GM18907 (cell line): Measurements from ENCODE around the gene PLEKHA5.
"Not testable (repeated sequence)": the region's sequence is repeated elsewhere in the genome, so short reads cannot be mapped to it uniquely, and the experiment has no call there.

Experiments
- ATAC-seq: cut with Tn5 transposase; IDR thresholded peaks from one replicate; pipeline ENCODE4 v1.9.1; 2021; ENCODE audit warnings: mild to moderate bottlenecking, moderate library complexity; ENCODE audit not compliant: unreplicated experiment

PLEKHA5 gene

DNA sequence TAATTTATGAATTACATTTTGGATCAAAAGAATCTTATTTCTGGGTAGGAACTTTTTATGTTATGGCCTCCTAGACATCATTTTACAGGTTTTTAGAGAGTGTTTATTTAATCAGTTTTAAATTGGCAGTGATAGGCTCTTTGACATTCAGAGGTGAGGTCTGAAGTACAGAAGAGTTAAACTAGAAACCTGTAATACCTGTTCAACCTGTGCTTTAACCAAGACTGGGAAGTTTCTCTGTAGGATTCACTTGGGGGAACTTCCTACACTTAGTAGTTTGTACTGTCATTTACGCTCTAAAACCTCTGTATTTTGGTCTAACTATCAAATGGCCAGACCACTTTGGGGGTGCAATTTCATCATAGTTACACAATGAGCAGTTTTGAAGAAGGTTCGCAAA is 35.9 kb downstream of the PLEKHA5 start:
- ATAC-seq: no peak

DNA sequence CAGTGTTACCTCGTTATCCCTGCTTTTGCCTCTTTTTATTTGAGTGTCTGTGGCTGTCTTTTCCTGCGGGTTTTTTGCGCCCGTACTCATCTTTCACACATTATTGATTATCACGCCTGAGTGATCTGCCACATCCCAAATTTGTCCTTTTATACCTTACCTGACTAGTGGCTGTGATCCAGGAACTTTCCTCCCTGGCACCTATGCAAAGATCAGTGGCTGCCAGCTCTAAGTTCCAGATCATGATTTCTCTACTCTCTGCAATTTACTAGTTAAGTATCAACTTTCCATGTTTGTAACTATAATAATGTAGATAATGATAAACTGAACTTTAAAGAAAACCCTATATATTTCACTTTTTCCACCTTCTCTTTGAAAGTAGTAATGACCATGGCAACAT is 36.9 kb downstream of the PLEKHA5 start:
- no peak for ATAC-seq

DNA sequence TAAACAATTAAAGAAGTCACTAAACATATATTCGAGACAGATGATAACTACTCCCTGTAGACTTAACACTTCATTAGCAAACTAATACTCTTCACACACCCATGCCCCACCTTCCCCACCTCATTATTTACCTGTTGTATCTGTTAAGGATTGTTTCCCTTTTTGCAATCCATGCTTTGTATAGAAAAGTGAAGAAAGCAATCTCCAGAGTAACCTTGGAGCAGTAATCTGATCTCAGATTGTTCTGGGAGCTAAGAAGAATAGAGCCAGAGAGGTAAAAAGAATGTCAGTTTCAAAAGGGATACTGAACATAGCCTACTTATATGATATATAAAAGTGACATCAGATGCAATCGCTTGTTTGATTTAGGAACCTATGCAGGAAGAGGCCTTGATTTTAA is 37.4 kb downstream of the PLEKHA5 start:
- ATAC-seq: no peak

DNA sequence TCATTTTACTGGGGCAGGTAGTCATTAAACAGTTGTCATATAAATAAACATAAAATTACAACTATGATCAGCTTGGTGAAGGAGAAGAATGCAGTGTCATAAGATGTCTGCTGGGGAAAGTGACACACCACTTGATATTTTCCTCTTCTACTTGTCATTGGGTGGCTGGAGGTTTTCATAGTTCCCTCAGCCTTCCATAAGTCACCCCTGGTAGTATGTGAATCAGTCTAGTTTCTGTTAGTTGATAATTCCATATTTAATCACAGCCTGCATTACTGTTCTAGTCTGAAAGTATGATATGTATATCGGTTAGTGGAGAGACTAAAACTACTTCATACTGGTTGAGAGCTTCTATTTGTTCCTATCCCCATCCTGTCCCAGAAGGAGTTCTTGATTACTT is 38.2 kb downstream of the PLEKHA5 start:
- no peak for ATAC-seq

DNA sequence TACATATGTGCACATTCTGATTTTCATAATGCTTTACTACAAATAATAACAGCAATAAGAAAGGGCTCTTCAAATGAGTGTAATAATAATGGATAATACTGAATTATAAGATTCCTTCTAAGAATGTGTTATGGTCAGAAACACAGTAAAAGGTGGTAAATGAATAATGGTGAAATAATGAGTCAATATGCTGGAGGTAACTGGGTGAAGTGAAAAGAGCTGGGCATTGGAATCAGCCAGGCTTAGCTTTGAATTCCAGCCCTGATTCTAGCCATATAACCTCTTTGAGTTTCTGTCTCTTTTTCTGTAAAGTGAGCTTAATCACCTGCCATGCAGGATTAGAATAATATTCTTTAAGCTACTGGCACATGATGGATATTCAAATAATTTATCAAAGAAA is 39.1 kb downstream of the PLEKHA5 start:
- no peak for ATAC-seq

DNA sequence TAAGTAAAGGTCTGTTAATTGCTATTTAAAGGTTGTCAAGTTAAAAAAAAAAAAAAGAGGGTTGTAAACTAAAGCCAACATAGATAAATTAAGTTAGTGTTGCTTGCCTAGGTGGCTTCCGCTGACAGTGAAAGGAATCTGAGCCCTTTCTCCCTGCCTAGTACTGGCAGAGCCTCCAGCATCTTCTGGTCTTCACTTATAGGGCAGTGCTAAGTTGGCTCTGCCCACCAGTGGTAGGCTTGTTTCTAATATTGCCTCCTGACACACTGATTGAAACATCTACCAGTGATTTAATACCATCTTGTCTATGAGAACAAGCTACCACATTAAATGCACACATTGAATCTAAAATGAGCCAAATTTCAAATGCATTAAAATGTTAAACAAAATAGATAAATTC is 39.7 kb downstream of the PLEKHA5 start:
- ATAC-seq: no peak

DNA sequence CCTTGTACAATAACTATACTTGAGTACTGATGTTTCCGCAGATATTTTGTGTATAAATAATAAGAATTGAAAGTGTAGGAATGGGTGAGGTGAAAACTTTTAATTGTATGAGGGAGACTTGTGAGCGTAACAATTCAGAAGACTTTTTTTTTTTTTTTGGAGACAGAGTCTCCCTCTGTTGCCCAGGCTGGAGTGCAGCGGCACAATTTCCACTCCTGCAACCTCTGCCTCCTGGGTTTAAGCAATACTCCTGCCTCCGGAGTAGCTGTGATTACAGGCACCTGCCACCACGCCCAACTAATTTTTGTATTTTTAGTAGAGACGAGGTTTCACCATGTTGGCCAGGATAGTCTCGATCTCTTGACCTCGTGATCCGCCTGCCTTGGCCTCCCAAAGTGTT is 40.8 kb downstream of the PLEKHA5 start:
- not testable (repeated sequence) for ATAC-seq

DNA sequence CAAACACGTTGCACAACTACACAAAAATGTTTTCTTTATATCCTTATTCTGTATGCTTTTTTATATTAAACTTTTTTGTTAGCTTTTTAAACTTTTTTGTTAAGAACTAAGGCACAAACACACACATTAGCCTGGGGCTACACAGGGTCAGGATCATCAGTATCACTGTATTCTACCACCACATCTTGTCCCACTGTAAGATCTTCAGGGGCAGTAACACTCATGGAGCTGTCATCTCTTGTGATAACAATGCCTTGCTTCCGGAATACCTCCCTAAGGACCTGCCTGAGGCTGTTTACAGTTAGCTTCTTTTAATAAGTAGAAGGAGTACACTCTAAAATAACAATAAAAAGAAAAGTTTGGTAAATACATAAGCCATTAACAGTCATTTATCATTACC is 42.2 kb downstream of the PLEKHA5 start:
- ATAC-seq: no peak

DNA sequence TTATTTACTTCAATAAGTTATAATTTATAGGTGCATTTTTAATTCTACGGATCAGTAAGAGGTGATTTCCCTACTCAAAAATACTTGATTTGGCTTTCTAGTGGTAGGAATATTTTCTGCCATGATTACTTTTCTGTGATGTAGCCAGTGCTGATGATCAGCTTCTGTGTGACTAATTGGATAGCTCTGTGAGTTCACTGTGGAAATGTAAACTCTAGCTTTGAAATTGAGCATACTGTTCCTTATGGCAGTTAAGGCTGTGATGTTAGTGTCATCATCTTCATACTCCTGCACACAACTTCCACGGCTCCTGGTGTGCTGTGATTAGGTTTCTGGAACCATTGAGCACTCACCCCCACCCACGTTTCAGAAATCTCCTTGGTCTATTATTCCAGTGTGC is 48.2 kb downstream of the PLEKHA5 start:
- no peak for ATAC-seq

DNA sequence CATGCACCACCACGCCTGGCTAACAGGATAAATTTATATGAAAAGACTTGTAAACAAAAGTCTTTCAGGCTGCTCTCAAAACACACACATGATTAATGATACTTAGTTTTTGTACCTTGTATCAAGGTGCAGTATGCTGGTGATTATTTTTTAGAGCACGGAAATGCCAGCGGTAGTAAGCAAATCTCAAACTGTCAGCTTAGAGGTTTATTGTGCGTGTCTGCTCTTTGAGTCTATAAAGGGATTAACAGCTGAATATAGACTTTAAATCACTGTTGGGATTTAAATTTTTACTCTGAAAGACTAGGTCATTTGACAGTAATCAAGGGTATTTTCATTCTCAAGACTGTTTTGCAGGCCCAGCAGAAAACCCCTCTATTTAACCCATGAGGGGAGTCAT is 50.5 kb downstream of the PLEKHA5 start:
- ATAC-seq: no peak

DNA sequence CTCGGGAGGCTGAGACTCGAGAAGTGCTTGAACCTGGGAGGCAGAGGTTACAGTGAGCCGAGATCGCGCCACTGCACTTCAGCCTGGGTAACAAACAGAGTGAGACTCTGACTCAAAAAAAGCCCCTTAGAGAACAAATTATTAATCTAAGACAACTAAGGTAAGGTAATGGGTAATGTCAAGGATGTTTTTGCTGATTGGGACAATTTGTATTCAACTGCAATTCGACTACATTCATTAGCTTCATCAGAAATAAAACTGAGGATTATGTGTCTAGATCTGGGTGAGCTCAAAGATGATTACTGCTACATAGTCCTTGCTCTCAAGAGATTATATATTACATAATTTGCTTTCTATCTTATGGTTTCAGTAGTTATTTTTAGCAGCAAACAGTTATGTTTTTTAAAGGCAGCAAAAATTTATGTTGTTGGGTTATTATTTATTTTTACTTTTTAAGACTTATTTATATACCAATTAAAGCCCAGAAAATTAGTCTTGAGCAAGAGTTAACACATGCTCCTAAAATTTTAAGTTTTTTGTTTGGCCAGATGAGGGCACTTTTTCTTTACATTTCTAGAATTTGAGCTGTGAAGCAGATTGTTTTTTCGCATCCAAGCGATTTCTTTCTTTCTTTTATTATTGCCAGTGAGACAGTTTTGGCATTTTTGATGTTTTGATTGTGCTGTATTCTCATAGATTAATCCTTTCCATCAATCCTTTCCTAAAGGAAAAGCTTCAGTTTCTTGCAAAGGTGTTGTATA is 52.3 kb downstream of the PLEKHA5 start:
- no peak for ATAC-seq

DNA sequence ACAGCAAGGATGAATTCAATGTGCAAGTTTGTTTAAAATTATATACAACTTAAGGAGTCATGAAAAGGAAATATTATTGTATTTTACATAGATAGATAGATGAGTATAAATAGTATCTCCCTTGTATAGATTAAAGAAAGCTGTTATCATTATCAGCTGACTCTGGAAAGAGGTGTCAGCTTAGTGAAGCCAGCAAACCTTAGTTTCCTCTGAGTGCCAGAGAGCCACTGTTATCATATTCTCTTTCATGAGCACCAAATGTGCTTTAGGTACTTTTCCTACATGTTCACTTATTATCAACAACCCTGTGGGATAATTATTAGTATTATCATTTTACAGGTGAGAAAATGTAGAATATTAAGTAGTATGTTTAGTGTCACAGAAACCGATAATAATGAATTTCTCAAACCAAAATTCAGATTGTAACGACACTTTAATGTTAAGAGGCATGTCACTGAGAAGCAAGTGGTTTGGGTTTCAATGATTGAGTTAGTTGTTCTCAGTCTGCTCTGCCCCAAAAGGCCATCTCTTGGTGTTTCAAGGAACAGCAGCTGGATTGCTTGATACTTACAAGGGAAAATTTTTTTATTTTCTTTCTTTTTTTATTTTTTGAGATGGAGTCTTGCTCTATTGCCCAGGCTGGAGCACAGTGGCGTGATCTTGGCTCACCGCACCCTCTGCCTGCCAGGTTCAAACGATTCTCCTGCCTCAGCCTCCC is 53.7 kb downstream of the PLEKHA5 start:
- ATAC-seq: no peak

DNA sequence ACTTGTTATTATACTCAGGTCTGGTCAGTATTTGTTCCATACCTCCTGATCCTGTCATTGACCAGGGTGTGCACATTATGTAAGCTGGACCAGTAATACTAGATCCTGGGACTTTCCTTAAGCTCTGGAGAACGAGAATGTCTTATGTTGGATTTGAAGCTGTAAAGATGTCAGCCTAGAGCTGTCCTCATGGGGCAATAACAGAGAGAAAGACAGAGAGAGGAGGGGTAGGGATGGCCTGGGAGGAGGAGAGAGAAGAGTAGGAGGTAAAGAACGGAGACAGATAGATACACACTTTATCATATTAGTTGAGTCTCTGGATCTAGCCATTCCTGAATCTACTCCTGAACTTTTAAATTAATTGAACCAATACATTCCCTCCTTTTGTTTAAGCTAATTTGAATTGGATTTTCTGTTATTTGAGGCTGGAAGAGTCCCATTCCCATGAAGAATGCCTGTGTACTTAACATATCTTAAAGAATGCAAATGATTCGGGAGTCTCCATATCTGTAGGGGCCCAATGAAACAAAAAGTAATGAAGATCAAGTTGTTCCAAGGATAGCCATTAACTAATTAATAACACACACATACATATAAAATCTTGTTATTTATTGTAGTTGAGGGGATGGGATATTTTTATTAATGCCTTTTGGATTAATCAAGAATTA is 55.9 kb downstream of the PLEKHA5 start:
- no peak for ATAC-seq

DNA sequence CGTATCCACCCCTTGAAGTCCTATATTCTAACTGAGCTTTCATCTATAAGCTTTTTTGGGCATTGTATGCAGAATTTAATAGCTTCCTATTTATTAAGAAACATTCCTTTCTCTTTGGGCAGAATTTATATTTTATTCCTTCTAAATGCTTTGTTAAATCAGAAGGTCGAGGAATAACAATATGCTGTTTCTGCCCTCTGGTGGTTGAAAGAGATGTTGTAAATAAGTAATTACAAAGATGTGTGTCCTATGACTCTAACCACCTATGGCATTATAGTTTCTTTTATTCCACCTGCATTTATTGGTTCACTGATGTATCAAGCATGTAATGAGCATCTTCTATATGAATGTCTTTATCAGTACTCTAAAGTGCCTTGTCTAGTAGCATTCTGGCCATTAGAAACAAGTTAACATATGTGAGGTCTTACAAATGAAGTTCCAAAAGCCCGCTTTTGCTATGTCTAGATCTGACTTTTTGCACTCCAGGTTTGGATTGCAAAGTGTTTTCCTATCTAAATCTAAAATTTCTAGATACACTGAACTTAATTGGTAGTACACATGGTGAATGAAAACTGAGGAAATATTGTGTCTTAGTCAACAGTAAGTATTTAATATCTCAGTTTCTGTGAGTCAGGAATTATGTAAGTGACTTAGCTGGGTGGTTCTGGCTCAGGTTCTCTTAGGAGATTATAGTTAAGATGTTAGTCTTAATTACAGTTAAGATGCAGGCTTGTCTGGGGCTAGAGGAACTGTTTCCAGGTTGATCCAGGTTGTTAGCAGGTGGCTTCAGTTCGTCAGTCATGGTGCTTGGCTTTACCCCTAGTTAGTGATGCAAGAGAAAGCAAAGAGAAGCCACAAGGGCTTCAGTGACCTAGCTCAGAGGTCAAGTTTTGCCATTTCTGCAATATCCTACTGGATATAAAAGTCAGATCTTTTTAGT is 57.5 kb downstream of the PLEKHA5 start:
- ATAC-seq: no peak

DNA sequence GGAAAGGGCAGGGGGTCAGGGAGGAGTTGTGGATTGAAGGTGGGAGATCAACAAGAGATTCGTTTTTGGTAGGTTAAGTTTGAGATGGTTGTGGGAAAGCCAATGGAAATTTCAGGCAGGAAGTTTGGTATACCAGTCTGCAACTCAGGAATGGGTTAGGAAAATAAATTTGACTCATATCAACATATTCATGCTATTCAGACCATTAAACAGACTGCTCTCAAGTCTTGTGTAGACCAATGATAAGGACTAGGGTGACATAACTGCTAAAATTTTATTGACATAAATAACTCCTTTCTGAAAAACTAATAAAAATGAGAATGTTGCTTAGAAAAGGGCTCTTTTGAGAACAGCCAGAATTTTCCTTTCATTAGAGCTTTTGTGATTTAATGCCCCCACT is 60.0 kb downstream of the PLEKHA5 start:
- ATAC-seq: no peak

DNA sequence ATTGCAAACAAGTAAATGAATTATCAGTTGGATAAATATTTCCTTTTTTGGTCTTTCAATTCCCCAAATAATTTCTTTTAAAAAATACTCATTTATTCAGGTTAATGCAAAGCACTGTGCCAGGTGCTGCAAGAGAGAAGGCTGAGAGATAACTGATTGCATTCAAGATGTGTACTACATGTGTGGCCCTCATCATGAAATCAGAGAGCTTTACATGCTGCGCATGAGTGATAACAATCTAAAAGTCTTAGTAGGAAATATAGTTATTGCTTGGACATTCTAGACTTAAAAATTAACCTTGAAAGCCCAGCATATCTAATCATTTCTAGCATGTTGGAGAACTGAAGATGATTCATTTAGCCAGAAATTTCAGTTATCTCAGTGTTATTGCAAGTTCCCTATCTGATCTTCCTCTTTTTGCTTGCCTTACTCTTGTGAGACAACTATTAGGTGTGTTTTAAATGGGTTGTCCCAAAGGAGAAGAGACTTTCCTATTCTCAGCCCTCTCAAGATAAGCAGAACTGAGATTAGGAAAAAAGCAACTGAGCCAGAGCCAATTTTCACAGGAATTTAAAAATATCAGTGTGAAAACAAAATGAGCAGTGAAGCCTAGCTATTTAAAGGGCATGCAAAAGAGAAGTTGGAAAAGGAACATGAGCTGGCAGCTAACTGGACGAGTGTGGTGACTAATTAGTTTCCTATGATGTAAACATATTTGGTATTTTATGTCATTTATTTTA is 60.9 kb downstream of the PLEKHA5 start:
- no peak for ATAC-seq

DNA sequence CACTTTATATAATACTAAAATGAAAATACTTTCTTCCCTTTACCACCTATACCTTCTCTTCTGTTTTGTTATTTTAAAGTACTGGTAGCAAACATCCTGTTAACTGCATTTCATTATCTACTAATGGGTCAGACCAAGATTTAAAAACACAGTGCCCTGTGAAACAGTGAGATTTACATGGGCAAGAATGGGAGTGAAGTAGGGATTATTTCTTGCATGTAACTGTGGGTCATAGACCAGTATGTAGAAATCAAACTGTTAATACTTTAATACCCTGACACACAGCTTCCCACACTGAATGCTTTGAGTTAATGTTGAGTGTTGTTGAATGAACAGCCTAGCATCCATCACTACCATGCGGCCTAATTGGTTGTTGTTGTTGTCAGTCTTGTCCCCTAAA is 61.6 kb downstream of the PLEKHA5 start:
- no peak for ATAC-seq

DNA sequence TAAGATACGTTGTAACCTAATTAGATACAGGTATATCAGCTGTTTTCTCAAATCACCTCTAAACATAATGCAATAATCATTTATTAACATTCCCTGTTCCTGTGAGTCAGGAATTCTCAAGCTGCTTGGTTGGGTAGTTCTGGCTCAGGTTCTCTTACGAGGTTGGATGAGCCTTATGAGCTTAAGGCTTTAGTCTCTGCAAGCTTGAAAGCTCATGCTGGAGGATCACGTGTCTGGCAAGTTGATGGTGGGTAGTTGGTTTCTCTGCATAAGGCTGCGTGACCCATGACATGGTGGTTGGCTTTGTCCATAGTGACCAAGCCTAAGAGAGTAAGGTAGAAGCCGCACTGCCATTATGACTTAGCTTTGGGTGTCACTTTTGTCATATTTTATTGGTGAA is 62.0 kb downstream of the PLEKHA5 start:
- no peak for ATAC-seq

DNA sequence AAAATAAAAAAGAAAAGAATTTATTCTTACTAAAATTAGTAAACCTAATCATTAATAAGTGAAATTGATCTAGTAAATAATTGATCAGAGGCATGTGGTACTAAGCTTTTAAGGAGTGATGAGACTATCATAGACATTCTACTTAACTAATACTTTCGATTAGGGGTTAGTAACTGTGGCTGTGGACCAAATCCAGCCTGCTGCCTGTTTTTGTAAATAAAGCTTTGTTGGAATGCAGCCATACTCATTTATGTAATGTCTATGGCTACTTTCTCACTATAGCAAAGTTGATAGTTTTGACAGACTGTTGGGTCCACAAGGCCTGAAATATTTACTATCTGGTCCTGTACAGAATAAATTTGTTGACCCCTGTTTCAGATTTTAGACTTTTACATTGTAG is 63.2 kb downstream of the PLEKHA5 start:
- ATAC-seq: no peak

DNA sequence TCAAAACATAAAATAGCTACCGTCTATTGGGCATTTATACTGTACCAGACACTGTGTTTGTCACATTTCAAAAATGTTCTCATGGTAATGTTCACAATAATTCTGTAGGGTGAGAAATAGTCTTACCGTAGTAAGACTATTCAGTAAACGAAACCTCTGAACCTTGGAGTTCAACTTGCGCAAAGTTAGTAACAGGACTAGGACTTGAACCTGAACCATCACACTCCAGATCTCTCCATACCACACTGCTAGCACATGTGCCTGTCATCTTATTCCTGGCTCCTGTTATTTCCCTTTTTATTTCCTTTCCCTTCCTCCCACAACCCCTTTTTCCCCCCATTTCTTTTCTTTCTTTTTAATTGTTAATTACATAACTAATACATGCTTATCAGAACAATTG is 65.4 kb downstream of the PLEKHA5 start:
- ATAC-seq: no peak
